ENCODE measurements around the gene MRPS34.
"Not testable (repeated sequence)": the region's sequence is repeated elsewhere in the genome, so short reads cannot be mapped to it uniquely, and the experiment has no call there.

DNA sequence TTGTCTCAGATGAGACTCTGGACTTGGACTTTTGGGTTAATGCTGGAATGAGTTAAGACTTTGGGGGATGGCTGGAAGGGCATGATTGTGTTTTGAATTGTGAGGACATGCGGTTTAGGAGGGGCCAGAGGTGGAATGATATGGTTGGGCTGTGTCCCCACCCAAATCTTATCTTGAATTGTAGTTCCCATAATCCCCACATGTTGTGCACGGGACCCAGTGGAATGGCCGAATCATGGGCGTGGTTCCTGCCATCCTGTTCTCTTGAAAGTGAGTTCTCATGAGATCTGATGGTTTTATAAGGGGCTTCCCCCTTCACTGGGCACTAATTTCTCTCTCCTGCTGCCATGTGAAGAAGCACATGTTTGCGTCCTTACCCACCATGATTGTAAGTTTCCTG, 26.3 kb upstream of the MRPS34 start:
- TF ChIP-seq, protein P1, sequence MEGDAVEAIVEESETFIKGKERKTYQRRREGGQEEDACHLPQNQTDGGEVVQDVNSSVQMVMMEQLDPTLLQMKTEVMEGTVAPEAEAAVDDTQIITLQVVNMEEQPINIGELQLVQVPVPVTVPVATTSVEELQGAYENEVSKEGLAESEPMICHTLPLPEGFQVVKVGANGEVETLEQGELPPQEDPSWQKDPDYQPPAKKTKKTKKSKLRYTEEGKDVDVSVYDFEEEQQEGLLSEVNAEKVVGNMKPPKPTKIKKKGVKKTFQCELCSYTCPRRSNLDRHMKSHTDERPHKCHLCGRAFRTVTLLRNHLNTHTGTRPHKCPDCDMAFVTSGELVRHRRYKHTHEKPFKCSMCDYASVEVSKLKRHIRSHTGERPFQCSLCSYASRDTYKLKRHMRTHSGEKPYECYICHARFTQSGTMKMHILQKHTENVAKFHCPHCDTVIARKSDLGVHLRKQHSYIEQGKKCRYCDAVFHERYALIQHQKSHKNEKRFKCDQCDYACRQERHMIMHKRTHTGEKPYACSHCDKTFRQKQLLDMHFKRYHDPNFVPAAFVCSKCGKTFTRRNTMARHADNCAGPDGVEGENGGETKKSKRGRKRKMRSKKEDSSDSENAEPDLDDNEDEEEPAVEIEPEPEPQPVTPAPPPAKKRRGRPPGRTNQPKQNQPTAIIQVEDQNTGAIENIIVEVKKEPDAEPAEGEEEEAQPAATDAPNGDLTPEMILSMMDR (IDR thresholded peaks at IDR 0.05; ENCODE audit: insufficient read depth, low read depth, low read length) = not testable (repeated sequence)
- not testable (repeated sequence) for TF ChIP-seq EZH2 (IDR thresholded peaks at IDR 0.05; ENCODE audit: insufficient read depth, low read length)

Measured in astrocyte (in vitro differentiated cells and primary cell).